ENCODE data around the gene JOSD2.

JOSD2 gene

GRCh38 chr19:50512999-50513745 is 2.2 kb upstream of the JOSD2 start:
- no peak for DNase-seq

- no peak for DNase-seq
Observed at GRCh38 chr19:50512112-50512998, 1.4 kb upstream of the JOSD2 start.

- no peak for DNase-seq
Observed at GRCh38 chr19:50510700-50511068, 307 bp downstream of the JOSD2 start.

GRCh38 chr19:50510121-50510670 is 795 bp downstream of the JOSD2 start:
- no peak for DNase-seq

GRCh38 chr19:50509366-50509765 is 1.6 kb downstream of the JOSD2 start:
- no peak for DNase-seq

GRCh38 chr19:50508843-50509190 is 2.2 kb downstream of the JOSD2 start:
- no peak for DNase-seq

GRCh38 chr19:50507376-50507775 is 3.6 kb downstream of the JOSD2 start:
- DNase-seq = no peak

- DNase-seq = no peak
Observed at GRCh38 chr19:50506700-50507099, 4.3 kb downstream of the JOSD2 start.

- DNase-seq = no peak
Observed at GRCh38 chr19:50505856-50506611, 5.0 kb downstream of the JOSD2 start.

GRCh38 chr19:50501568-50502475 is 9.2 kb downstream of the JOSD2 start:
- no peak for DNase-seq

GRCh38 chr19:50501186-50501567 is 9.8 kb downstream of the JOSD2 start:
- no peak for DNase-seq

GRCh38 chr19:50500753-50501151 is 10.2 kb downstream of the JOSD2 start:
- no peak for DNase-seq

- no peak for DNase-seq
Observed at GRCh38 chr19:50500060-50500752, 10.8 kb downstream of the JOSD2 start.

GRCh38 chr19:50498219-50499056 is 12.6 kb downstream of the JOSD2 start:
- no peak for DNase-seq

GRCh38 chr19:50497022-50497405 is 14.0 kb downstream of the JOSD2 start:
- no peak for DNase-seq

GRCh38 chr19:50496189-50497021 is 14.6 kb downstream of the JOSD2 start:
- no peak for DNase-seq

- DNase-seq = no peak
Observed at GRCh38 chr19:50495020-50495531, 15.9 kb downstream of the JOSD2 start.

- no peak for DNase-seq
Observed at GRCh38 chr19:50494186-50495019, 16.6 kb downstream of the JOSD2 start.

Measured in stimulated activated CD4-positive, alpha-beta T cell treated with anti-CD3 and anti-CD28 coated beads, Interleukin-15, amount 100 ng/mL, for 24 hours (primary cell).